Measurements from ENCODE around the gene MYO10.

DNA sequence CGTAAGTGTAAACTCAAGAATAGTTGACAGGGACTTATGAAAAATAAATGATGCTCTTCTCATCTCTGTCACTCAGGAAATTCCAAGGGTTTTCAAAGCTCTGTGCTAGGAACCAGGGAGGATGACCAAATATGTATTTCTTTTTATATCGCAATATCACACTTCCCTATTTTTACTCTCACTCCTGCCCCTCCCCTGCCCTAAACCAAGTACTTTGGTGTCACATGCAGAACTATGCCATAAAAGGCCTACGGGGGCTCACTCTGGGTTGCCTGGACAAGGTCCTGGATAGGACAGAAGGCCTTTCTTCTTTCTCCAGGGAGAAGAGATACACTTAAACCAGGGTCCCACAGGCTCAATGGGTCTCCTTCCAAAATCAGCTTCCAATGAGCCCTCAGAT is 311.0 kb downstream of the MYO10 start:
- TF ChIP-seq, protein P1, sequence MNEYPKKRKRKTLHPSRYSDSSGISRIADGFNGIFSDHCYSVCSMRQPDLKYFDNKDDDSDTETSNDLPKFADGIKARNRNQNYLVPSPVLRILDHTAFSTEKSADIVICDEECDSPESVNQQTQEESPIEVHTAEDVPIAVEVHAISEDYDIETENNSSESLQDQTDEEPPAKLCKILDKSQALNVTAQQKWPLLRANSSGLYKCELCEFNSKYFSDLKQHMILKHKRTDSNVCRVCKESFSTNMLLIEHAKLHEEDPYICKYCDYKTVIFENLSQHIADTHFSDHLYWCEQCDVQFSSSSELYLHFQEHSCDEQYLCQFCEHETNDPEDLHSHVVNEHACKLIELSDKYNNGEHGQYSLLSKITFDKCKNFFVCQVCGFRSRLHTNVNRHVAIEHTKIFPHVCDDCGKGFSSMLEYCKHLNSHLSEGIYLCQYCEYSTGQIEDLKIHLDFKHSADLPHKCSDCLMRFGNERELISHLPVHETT (tag by site-specific recombination; IDR thresholded peaks at IDR 0.05) = no peak
- no peak for TF ChIP-seq TCF7L2 (IDR thresholded peaks at IDR 0.05; ENCODE audit: borderline replicate concordance, low read depth, low read length)
- TF ChIP-seq, protein P2, sequence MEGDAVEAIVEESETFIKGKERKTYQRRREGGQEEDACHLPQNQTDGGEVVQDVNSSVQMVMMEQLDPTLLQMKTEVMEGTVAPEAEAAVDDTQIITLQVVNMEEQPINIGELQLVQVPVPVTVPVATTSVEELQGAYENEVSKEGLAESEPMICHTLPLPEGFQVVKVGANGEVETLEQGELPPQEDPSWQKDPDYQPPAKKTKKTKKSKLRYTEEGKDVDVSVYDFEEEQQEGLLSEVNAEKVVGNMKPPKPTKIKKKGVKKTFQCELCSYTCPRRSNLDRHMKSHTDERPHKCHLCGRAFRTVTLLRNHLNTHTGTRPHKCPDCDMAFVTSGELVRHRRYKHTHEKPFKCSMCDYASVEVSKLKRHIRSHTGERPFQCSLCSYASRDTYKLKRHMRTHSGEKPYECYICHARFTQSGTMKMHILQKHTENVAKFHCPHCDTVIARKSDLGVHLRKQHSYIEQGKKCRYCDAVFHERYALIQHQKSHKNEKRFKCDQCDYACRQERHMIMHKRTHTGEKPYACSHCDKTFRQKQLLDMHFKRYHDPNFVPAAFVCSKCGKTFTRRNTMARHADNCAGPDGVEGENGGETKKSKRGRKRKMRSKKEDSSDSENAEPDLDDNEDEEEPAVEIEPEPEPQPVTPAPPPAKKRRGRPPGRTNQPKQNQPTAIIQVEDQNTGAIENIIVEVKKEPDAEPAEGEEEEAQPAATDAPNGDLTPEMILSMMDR (tag by site-specific recombination; IDR thresholded peaks at IDR 0.05) = no peak
- no peak for TF ChIP-seq REPIN1 (tag by site-specific recombination; IDR thresholded peaks at IDR 0.05; ENCODE audit: low read depth)
- TF ChIP-seq ZNF121 (tag by site-specific recombination; IDR thresholded peaks at IDR 0.05) = no peak
- no peak for TF ChIP-seq GLI2 (tag by site-specific recombination; IDR thresholded peaks at IDR 0.05; ENCODE audit: borderline replicate concordance, low read depth)
- TF ChIP-seq, protein P3, sequence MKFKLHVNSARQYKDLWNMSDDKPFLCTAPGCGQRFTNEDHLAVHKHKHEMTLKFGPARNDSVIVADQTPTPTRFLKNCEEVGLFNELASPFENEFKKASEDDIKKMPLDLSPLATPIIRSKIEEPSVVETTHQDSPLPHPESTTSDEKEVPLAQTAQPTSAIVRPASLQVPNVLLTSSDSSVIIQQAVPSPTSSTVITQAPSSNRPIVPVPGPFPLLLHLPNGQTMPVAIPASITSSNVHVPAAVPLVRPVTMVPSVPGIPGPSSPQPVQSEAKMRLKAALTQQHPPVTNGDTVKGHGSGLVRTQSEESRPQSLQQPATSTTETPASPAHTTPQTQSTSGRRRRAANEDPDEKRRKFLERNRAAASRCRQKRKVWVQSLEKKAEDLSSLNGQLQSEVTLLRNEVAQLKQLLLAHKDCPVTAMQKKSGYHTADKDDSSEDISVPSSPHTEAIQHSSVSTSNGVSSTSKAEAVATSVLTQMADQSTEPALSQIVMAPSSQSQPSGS (tag by site-specific recombination; IDR thresholded peaks at IDR 0.05; ENCODE audit: low read depth) = no peak
- TF ChIP-seq, protein P4, sequence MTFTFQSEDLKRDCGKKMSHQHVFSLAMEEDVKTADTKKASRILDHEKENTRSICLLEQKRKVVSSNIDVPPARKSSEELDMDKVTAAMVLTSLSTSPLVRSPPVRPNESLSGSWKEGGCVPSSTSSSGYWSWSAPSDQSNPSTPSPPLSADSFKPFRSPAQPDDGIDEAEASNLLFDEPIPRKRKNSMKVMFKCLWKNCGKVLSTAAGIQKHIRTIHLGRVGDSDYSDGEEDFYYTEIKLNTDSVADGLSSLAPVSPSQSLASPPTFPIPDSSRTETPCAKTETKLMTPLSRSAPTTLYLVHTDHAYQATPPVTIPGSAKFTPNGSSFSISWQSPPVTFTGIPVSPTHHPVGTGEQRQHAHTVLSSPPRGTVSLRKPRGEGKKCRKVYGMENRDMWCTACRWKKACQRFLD (tag by site-specific recombination; IDR thresholded peaks at IDR 0.05) = no peak
- TF ChIP-seq ZNF175 (tag by site-specific recombination; IDR thresholded peaks at IDR 0.05) = no peak
- no peak for TF ChIP-seq ZBTB17 (tag by site-specific recombination; IDR thresholded peaks at IDR 0.05)
